Right cardiac atrium (tissue), 5 donors: ENCODE measurements around the gene ENPP1. TPM values are rescaled to one million over a fixed set of nuclear protein-coding genes. Genes with fewer than 3 reads are reported as not detected.

Experiments used
- ATAC-seq, 2 donors: fragments of 200-7000 bp; cut with Tn5 transposase; one replicate each; pipeline versions ENCODE4 v1.8.0 to v1.9.1; 2020; ENCODE audit warnings: moderate library complexity in 2 of 2, mild to moderate bottlenecking in 1 of 2
- DNase-seq, 3 donors: peaks; one replicate each; pipeline ENCODE4 v3.0.0-alpha.2; 2020
- H3K27ac ChIP-seq: one replicate; pipeline ENCODE4 v1.5.1; 2013; ENCODE audit warnings: mild to moderate bottlenecking, low read length, control low read depth, moderate library complexity
- H3K27me3 ChIP-seq: one replicate; pipeline ENCODE4 v1.6.1; 2013; ENCODE audit not compliant: control insufficient read depth, insufficient read depth
- H3K4me1 ChIP-seq: one replicate; pipeline ENCODE4 v1.6.1; 2013; ENCODE audit warnings: low read length; ENCODE audit not compliant: control insufficient read depth, insufficient read depth
- H3K4me3 ChIP-seq: one replicate; pipeline ENCODE4 v1.5.1; 2013; ENCODE audit warnings: low read length, control low read depth
- H3K9me3 ChIP-seq: one replicate; pipeline ENCODE4 v1.6.1; 2013; ENCODE audit warnings: low read length; ENCODE audit not compliant: control insufficient read depth
- WGBS: extraction: QIAGEN DNeasy Blood & Tissue Kit; methylation state at CpG from one replicate; pipeline ENCODE4 v1.1.7; 2013; 5-methylcytosine and 5-hydroxymethylcytosine counted together
- intact Hi-C, 4 donors: fragments of 100-400 bp; cut with DNase I; formaldehyde crosslinking; loops; one replicate each; pipeline versions ENCODE4 v1.11.0 to v1.14.0; 2022 to 2023
- polyA plus RNA-seq: library from polyadenylated mRNA; stranded (reverse); fragments of 200-250 nt; gene quantifications from one replicate; pipeline ENCODE4 v1.2.3, GENCODE V29; 2013
- total RNA-seq, 4 donors: library from RNA; stranded (reverse); fragmentation: NEBNext Ultra II Directional; extraction: Animal tissue kit (Norgen Biotek cat#: 25700); gene quantifications; one replicate each; pipeline ENCODE4 v1.2.1, GENCODE V29; 2021
- donor health status: healthy with polysubstance abuse.
- donor health status: DM: no; HTN: yes; CAD: no.
- donor health status: DM: no; HTN: no; CAD: no.
- donor health status: DM: no; HTN: yes; CAD: no; lungs with severe emphysema.
- donor health status: DM: yes; HTN: yes; CAD: no.

ENPP1 gene
- total and polyA plus RNA-seq, 5 donors = 1.2 to 4.5 (median 2.7) TPM

DNA sequence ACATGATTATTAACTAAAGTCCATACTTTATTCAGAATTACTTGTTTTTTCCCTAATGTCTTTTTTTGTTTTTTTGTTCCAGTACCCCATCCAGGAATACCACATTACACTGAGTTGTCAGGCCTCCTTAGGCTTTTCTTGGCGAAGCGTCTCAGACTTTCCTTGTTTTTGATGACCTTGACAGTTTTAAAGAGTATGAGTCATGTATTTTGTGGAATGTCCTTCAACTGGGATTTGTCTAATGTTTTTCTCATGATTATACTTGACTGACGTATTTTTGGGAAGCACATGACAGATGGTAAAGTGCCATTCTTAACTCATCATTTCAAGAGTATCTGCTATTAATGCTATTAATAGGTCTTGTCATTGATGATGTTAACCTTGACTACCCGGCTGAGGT, 23.6 kb downstream of the ENPP1 start:
- Histone ChIP-seq H3K4me1 (peaks cover 1% of the 10 kb centered on the region), H3K4me3 (no peak overlapping the region), H3K27ac (no peak overlapping the region), H3K27me3 (no peaks in the 10 kb centered on the region), H3K9me3 (no peaks in the 10 kb centered on the region)
- DNase-seq (no peak), ATAC-seq (no peak)
- intact Hi-C loops = no loop called here
- WGBS = 60% methylated on average over 4 of the region's 4 CpGs

- intact Hi-C loops = no loop called here
- H3K27me3 ChIP-seq = no peaks in the 10 kb centered on the region
- WGBS = 45% methylated on average over 1 of the region's 1 CpG
- H3K4me3 ChIP-seq = no peak overlapping the region
- no peaks in the 10 kb centered on the region for H3K9me3 ChIP-seq
- ATAC-seq (no peak), DNase-seq (no peak)
- H3K27ac ChIP-seq = no peak overlapping the region
- H3K4me1 ChIP-seq = peaks cover 1% of the 10 kb centered on the region
Observed at GRCh38 chr6:131831886-131832285, 24.1 kb downstream of the ENPP1 start.

DNA sequence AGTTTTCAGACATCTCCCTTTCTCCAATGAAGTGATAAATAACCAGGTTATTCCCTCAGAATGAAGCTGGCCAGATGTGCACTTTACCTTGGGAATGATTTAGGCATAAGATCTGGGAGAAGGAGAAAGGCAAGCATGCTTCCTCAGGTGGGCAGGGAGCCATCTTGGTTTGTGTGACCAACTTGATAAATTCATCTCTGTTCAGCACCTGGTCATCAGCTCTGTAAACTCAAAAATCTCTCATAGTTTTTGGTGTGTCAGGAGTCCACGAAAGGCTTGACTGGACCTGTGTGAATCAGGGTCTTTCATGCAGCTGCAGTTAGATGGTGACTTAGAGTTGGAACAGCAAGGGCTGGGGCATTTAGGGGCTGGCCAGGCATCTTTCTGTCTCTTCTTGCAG, 24.5 kb downstream of the ENPP1 start:
- intact Hi-C loops = no loop called here
- Histone ChIP-seq H3K4me3 (no peak overlapping the region), H3K27ac (no peak overlapping the region), H3K9me3 (no peaks in the 10 kb centered on the region), H3K4me1 (peaks cover 1% of the 10 kb centered on the region), H3K27me3 (no peaks in the 10 kb centered on the region)
- 91% methylated on average over 1 of the region's 1 CpG for WGBS
- DNase-seq (no peak), ATAC-seq (no peak)

DNA sequence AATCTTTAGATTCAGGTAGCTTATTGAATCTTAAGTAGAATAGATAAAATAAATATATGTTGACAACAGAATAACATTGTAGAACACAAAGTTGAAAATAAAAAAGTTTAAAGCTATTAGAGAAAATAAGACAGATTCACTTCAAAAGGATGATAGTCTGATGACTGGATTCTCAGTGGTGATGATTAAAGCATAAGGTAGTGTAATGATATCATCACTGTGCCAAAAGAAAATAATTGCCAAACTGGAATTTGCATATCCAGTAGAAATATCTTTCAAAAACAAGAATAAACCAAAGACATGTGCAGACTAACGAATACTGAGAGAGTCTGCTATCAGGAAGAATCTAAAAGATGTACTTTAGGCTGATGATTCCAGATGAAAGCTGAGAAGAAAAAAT, 30.2 kb downstream of the ENPP1 start:
- H3K9me3 ChIP-seq = no peaks in the 10 kb centered on the region
- ATAC-seq (no peak), DNase-seq (no peak)
- H3K4me1 ChIP-seq = no peaks in the 10 kb centered on the region
- intact Hi-C loops = no loop called here
- WGBS = 83% methylated on average over 1 of the region's 1 CpG
- H3K4me3 ChIP-seq = no peak overlapping the region
- no peaks in the 10 kb centered on the region for H3K27me3 ChIP-seq
- H3K27ac ChIP-seq = no peak overlapping the region

GRCh38 chr6:131839388-131839787, 31.6 kb downstream of the ENPP1 start:
- Histone ChIP-seq H3K27ac (no peak overlapping the region), H3K4me1 (no peaks in the 10 kb centered on the region), H3K4me3 (no peak overlapping the region), H3K27me3 (no peaks in the 10 kb centered on the region), H3K9me3 (no peaks in the 10 kb centered on the region)
- ATAC-seq (no peak), DNase-seq (no peak)
- intact Hi-C loops = no loop called here

DNA sequence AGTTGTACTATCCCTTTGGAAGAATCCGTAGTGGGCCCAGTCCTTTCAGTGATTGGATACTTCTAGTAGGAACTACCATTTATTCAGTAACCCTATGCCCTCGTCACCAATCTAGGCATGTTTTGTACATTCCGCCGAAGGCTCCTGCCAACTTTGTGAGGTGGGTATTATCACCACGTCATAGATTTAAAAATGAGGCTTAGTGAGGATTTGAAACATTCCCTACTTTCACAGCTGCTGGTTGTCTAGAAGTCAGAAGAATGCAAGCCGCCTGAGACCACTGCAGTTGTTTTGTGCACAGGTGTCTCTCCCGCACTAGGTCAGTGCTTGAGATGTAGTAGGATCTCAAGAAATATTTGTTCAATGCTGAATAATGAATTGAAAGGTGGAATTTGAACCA, 32.6 kb downstream of the ENPP1 start:
- Histone ChIP-seq H3K27me3 (no peaks in the 10 kb centered on the region), H3K9me3 (no peaks in the 10 kb centered on the region), H3K4me1 (no peaks in the 10 kb centered on the region), H3K4me3 (no peak overlapping the region), H3K27ac (no peak overlapping the region)
- ATAC-seq = no peak
- no peak for DNase-seq
- WGBS = 91% methylated on average over 7 of the region's 7 CpGs
- intact Hi-C loops = no loop called here

GRCh38 chr6:131840936-131841583, 33.2 kb downstream of the ENPP1 start:
- no peak for ATAC-seq
- H3K4me1 ChIP-seq = no peaks in the 10 kb centered on the region
- DNase-seq = no peak
- no peaks in the 10 kb centered on the region for H3K27me3 ChIP-seq
- no peaks in the 10 kb centered on the region for H3K9me3 ChIP-seq
- H3K27ac ChIP-seq = no peak overlapping the region
- no peak overlapping the region for H3K4me3 ChIP-seq
- 81% methylated on average over 5 of the region's 5 CpGs for WGBS
- intact Hi-C loops = no loop called here

DNA sequence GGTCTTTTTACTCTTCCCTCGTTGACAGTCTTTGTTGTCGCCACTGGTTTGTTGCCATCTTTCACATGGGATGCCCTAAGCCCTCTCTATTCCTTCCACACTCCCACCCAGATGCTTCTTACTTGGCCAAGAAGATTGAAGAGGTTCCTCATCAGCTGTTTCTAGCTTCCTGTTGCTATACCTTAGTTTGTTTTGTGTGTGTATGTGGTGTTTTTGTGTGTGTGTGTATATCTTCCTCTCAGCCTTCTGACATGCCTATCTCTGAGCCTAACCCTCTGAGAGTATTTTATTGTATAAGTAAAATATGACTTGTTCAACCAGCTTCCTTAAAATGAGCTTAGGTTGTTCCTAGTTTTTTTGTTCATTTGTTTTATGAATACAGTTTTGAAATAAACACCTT, 35.9 kb downstream of the ENPP1 start:
- Histone ChIP-seq H3K9me3 (no peaks in the 10 kb centered on the region), H3K27ac (no peak overlapping the region), H3K4me3 (no peak overlapping the region), H3K27me3 (no peaks in the 10 kb centered on the region), H3K4me1 (no peaks in the 10 kb centered on the region)
- DNase-seq (no peak), ATAC-seq (no peak)
- intact Hi-C loops = no loop called here
- WGBS = 91% methylated on average over 2 of the region's 2 CpGs

DNA sequence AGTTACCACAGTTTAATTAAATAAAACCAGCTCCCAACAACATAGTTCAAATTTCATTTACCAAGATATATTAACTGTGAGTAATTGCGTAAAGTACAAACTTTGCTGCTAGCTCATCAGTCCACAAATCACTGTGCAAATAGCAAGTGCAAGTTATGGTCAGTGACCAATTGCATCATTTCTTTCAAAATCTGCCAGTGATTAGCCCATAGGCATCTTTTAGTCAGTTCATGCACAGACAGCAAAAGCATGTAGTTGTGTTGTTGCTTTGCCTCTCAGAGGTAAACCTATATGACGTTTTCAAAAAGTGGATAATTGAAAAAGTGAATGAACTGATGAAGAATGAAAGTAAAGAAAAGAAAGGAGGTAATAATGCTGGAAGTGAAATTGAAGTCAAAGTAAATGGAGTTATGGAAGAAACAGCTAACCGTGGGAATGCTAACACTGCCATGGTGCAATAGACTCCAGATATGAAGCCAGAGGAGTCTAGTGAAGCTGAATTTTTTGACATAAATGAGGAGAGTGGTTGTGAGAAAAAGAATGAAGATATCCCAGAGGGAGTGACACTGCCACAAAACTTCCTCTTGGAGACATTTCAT, 36.5 kb downstream of the ENPP1 start:
- no peak for ATAC-seq
- no peaks in the 10 kb centered on the region for H3K27me3 ChIP-seq
- 90% methylated on average over 3 of the region's 3 CpGs for WGBS
- H3K9me3 ChIP-seq = no peaks in the 10 kb centered on the region
- no peaks in the 10 kb centered on the region for H3K4me1 ChIP-seq
- no peak overlapping the region for H3K27ac ChIP-seq
- no peak overlapping the region for H3K4me3 ChIP-seq
- DNase-seq = no peak
- intact Hi-C loops = no loop called here

DNA sequence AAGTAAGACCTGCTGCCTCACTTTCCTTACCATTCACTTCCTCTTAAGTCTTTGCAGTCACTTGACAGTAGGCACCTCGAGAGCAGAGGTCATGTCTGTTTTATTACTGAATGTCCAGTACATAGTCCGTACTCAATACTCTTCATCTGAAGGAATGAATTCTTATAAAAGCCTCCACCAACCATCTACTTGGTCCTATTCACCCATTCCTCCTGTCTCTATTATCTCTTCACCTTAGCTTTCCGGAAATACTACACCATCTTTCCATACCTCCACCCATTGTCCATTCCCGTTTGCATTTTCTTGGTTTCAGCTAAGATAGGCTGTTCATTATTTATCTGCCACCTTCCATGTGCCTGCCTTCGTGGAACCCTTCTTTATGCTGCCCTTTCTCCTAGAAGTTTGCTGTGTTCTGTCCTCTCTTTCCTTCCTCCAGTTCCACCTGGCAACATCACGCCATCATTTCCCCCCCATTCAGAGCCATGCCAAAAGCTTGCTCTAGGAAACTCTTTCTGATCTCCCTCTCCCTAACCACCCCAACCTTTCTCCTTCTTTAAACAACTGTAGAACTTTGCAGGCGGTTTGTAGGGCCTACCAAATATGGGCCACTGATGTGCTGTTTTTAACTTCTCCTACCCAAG, 38.3 kb downstream of the ENPP1 start:
- WGBS = 80% methylated on average over 7 of the region's 7 CpGs
- H3K9me3 ChIP-seq = no peaks in the 10 kb centered on the region
- H3K27ac ChIP-seq = no peak overlapping the region
- ATAC-seq = no peak
- no peak for DNase-seq
- intact Hi-C loops = no loop called here
- no peaks in the 10 kb centered on the region for H3K4me1 ChIP-seq
- no peak overlapping the region for H3K4me3 ChIP-seq
- H3K27me3 ChIP-seq = no peaks in the 10 kb centered on the region

DNA sequence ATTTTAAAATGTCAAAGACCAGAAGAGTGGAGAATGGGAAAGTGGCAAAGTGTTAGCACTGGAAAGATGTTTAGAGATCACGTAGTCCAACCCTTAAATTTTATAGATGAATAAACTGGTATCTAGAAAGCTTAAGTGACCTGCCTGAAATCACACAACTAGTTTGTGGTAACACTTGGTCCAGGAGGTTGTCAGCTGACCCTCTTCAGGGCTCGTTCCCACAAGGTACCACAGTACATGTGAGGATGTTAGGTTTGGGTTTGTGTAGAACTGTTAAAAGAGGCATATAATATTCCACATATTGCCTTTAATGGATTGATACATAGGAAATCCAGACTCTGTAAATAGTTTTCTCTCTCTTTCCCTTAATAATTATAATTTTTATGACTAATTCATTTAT, 39.1 kb downstream of the ENPP1 start:
- DNase-seq (no peak), ATAC-seq (no peak)
- Histone ChIP-seq H3K9me3 (no peaks in the 10 kb centered on the region), H3K27me3 (no peaks in the 10 kb centered on the region), H3K27ac (no peak overlapping the region), H3K4me3 (no peak overlapping the region), H3K4me1 (no peaks in the 10 kb centered on the region)
- WGBS = 82% methylated on average over 2 of the region's 2 CpGs
- intact Hi-C loops = no loop called here
